Stomach (tissue), 4 donors: ENCODE data around the gene MXD4.

ENCODE experiments used
- EP300 ChIP-seq: sonication (generic); formaldehyde crosslinking; IDR thresholded peaks from one replicate; pipeline ENCODE4 v1.6.1; 2017; ENCODE audit warnings: antibody characterized with exemption
- POLR2A ChIP-seq, 4 donors: fragments of 450-650 bp; IDR thresholded peaks; one replicate each; pipeline ENCODE4 v1.6.1; 2016; ENCODE audit warnings: antibody characterized with exemption in 4 of 4, control low read depth in 2 of 4, mild to moderate bottlenecking in 1 of 4, moderate library complexity in 1 of 4
- TF ChIP-seq, protein P1 (sequence below), 7 experiments: fragments of 450-650 bp in 4 of 7; fragments of 200-600 bp in 3 of 7; sonication (generic) in 3 of 7; IDR thresholded peaks; one replicate each; pipeline ENCODE4 v1.5.1; 2016 to 2019; ENCODE audit warnings: antibody characterized with exemption in 7 of 7, control low read depth in 2 of 7, mild to moderate bottlenecking in 1 of 7

DNA sequence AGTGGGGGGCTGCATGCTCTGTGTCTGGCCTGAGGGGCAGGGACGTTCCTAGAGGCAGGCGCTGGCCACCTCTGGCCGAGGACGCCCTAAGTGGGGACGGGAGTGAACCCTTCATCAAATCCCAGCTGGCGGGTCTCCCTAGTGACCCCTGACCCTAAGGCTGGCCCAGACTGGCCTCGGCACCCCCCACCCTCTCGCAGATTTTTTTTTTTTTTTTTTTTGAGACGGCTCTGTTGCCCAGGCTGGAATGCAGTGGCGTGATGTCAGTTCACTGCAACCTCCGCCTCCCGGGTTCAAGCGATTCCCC is 988 bp upstream of the MXD4 start:
- TF ChIP-seq, protein P1, sequence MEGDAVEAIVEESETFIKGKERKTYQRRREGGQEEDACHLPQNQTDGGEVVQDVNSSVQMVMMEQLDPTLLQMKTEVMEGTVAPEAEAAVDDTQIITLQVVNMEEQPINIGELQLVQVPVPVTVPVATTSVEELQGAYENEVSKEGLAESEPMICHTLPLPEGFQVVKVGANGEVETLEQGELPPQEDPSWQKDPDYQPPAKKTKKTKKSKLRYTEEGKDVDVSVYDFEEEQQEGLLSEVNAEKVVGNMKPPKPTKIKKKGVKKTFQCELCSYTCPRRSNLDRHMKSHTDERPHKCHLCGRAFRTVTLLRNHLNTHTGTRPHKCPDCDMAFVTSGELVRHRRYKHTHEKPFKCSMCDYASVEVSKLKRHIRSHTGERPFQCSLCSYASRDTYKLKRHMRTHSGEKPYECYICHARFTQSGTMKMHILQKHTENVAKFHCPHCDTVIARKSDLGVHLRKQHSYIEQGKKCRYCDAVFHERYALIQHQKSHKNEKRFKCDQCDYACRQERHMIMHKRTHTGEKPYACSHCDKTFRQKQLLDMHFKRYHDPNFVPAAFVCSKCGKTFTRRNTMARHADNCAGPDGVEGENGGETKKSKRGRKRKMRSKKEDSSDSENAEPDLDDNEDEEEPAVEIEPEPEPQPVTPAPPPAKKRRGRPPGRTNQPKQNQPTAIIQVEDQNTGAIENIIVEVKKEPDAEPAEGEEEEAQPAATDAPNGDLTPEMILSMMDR (IDR thresholded peaks at IDR 0.05): no peak
- TF ChIP-seq POLR2A (IDR thresholded peaks at IDR 0.05) (no peak), EP300 (no peak)
